Measurements from ENCODE around the gene HOXC6.

Gene HOXC6

DNA sequence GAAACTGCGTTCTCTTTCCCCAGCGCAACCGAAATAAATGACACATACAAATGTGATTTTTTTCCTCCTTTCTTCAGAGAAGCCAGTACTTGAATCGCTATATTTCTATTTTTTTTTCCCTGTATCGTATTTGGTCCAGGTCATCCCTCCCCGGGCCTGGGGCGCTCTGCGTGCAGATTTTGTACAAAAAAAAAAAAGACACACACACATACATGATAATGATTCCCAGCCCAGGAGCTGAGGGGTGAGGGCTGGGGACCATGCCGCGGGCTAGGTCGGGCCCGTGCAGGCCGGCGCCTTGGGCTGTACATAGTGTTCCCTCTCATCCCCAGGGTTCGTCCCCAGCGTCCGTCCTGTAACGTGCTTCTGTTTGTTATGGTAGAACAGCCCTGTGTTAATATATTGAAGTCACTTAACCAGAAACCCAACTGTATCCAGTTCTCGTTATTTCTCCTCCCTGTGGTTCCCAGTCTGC is 25.3 kb upstream of the HOXC6 start:
- no peak for DNase-seq

DNA sequence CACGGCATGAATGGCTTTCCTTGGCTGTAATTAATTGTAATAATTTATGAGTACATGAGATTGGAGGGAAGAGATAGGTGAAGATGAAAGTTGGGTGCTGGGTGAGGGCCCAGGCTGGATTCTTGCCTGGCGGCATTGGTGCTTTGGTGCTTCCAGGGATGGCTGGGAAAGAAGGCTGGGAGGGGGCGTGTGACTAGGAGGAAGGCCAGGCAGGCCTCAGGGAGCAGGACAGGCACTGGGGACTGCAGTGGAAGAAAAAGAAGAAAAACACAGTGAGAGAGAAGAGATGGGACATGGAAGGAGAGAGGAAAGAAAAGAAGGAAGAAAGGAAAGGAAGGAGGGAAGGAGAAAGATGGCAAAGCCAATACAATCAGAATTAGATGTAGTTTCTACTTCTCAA is 24.6 kb upstream of the HOXC6 start:
- no peak for DNase-seq

DNA sequence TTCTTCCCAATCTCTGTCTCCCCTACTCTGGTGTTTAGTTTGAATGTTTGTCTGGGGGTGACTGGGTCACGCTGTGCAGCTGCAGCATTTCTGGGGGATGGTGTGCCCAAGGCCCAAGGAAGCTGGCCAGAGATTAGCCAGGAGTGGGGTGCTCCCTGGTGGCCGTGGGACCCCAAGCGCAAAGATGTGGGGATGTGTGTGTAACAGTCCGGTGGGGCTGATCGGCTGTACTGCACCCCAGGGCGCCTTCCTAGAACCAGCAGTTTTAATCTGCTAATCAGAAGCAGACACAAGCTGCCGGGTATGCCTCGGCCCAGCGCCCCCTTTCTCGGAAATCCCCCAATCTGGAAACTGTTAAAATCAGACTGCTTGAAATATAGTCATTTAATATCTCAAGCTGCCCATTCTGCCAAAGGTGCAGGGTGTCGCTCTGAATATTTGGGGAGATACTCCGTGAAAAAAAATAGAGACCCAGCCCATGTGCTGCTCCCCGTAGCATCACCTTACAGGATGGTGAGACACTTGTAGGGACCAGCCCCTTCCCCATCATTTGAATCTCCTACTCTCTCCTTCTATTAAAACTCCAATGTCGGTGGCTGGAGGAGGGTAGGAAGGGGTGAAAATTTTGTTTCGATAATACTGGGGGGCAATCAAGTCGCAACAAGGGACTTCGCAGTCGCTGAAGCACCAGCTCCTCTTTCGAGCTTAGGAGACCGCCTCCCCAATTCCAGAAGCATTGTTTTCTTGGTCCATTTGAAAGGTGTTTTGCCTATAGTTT is 24.0 kb upstream of the HOXC6 start:
- DNase-seq: no peak

DNA sequence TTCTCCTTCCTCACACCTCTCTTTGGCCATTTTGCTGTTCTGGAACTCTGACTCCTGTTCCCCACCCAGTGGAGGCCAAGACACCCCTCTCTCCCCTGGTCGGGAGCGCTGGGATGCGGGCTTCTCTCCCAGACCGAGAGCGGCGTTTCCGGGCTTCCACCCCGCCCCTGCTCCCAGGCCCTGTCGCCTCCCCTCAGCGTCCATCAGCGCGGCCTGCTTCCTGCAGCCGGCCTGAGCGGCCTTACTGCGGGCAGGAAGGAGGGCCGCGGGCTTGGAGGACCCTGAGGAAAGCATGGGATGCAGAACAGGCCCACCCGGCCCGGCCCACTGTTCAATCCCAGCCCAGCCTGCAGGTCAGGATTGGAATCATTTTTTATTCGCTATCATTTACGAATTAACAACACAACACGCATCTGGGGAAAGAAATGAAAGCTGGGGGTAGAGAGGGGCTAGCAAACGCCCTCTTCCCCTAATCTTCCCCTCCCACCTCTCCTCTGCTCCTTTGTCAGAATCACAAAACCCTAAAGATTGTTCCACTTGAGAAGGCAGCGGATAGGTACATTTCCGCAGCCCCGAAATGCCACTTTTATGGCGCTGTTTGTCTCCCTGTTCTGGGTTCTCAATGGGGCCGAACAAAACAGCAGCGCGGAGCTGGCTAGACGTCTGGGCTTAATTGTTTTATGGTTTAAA is 23.3 kb upstream of the HOXC6 start:
- DNase-seq: no peak

DNA sequence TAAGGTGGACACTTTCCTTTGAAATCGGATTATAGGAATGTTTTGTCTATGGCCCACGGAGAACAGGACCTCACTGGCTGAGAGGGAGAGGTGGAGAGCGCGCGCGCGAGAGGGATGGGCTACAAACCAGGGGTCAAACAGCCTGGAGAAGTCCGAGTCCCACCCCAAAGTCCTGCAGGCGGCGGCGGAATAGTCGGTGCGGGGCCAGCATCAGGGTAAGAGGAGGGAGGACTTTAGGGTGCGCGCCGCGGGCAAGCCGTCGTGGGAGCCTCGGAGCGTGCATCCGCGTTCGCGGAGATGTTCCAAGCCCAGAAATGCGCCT is 22.7 kb upstream of the HOXC6 start:
- DNase-seq: no peak

DNA sequence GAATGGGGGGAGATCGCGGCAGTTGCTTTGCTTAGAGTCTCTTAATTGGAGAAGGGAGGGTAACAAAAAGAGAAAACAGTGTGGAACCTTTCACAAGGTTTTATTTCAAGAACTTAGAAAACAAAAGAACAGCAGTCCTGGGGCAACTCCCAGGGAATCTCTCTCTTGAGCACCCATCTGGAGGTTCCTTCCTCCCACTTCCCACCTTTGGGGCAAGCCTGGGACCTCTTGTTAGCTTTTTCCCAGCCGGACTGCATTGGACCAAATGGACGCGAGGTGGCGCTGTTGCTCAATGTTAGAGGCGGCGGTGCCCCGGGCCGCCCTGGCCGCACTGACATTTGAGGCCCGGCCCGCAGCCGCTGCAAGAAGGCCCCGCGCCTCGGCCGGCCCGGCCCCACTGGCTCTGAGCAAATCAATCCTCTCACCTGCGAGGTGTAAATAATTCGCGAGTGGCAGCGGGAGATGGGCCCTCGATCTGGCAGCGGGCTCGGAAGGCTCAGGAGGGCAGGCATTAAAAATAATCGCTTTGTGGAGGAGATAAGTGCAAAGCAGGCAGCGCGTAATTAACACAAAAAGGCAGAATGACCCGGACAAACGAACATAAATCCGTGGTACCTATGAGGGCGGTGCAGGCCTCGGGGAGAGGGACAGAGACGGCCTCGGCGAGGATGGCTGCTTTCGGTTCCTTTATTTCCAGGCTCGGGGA is 22.2 kb upstream of the HOXC6 start:
- DNase-seq: peak; percentile 83

DNA sequence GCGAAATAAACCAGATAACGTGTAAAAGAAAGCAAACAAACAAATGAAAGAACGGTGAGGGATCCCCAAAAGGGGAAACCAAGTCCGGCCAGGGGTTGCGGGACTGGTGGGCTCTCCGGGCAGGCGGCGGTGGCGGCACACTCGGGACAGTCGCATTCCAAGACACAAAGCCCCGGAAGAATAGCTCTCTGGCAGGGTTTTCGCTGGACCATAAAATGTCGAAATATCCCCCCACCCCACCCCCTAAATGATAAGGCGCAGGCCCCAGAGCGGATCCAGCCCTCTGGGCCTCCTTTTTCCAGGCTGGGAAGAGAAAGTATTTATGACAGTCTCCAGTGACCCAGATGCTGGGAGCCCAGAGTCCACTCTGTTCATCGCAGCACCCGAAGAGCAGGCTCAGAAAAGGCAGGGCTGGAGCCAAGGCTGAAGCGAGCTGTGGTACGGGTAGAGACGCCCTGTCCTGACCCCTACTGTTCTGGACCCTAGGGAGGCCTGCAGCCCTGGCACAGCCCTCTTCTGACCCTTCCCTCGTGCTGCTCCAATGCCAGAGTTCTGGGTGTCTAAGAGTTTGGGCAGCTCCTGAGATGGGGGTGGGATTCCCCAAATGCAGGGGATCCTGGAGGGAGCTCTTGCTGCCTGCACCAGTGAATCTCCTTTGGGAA is 21.6 kb upstream of the HOXC6 start:
- no peak for DNase-seq

DNA sequence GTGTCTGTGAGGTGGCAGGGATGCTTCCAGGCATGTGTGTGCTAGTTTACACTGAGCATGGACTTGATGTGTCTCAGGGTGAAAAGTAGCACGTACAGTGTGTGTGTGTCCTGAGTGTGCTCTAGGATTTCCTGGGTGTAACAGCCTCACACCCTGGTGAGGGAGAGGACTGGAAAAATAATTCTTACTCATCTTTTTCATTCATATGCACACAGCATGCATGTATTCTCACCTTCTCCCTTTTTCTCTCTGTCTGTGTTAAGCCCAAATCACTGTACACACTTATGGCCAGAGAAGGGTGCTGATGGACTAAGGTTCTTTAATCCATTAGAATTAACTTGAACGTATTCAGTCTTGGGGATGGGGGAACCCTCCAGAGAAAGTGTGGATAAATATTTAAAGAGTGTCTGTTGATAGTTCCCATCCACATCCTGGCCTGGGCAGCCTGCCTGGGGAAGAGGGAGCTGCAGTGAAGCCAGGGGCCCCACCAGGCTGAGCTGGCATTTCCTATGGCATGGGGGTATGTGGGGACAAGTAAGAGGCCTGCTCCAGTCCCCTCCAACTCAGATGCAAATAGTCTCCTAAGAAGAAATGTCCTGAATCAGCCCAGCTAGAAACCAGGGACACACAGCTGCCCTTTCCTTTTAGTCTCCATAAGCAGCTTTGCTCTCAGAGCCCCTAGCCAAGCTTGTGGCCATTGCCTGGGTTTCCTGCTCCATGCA is 20.5 kb upstream of the HOXC6 start:
- DNase-seq: no peak

DNA sequence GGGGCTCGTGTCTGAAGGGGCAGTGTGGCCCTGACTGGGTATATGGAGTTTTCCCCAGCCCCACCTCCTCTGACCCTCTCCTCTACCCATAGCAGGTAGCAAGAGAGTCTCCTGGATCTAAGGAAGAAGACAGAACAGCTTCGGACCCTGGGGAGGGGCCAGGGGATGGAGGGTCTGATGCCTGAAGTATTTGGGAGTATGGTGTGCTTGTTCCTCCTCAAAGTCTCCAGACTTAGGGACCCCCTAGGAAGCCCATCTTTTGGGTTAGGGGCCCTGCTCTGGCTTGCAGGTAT is 20.0 kb upstream of the HOXC6 start:
- DNase-seq: no peak

DNA sequence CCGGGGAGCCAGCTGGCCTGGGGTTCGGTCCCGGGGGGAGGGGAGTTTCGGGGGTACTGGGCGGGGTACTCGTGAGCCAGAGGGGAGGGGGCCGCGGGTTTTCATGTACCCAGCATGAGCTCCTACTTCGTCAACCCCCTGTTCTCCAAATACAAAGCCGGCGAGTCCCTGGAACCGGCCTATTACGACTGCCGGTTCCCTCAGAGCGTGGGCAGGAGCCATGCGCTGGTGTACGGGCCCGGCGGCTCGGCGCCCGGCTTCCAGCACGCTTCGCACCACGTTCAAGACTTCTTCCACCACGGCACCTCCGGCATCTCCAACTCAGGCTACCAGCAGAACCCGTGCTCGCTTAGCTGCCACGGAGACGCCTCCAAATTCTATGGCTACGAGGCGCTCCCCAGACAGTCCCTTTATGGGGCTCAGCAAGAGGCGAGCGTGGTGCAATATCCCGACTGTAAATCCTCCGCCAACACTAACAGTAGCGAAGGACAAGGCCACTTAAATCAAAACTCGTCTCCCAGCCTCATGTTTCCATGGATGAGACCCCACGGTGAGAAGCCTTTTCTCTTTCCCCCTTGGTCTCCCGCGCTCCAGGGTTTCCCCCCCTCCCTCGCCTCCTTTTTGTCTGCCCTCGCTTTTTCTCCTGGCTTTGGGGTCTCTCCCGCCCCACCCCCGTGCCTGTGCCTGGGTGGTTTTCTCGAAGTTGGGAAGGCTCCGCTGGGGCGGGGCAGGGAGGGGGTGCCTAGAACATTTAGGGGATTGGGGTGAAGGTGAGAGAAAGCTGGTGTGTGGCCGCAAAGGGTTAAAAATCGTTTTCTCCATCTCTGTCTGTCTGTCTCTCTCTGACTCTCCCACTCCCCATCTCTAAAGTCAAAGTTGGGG is 18.8 kb upstream of the HOXC6 start:
- DNase-seq: no peak

DNA sequence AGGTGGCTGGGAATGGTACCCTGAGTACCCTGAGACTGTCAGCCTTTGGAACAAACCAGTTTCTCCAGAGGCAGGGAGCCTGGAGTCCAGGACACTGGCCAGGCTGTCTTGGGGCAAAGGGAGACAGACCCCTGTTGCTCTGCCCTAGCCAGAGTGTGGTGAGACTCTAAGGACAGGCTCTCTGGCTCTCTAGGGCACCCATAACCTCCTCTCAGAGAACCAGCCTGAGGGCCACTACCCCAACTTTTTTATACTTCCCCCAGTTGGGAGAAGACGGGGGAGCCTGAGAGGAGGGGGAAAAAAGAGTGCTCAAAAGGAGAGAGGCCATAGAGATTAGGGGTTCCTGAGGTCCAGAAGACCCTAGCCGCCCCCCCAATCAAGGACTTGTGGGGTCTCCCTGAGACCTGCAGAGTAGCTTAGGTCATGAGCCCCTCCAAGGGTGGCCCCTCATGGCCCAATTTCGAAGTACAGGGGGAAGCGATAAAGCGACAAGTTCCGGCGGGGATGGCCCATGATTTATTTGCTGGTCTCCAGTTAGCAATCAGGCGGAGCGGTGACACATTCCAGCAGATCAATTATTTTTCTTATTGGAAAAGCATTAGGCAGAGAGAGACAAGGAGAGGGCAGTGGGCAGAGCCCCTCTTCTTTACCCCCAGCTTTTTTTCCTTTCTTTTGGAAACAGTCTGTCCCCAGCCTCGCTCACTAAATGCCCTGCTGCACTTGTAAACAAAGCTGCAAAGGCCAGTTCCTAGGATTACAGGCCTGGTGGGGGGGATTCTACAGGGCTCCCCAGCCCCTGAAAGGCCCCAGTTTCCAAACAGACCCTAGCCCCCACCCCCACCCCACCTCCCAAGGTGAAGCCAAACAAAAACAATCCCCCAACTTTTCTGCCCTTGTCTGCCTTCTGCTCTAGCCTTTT is 17.9 kb upstream of the HOXC6 start:
- DNase-seq: no peak

DNA sequence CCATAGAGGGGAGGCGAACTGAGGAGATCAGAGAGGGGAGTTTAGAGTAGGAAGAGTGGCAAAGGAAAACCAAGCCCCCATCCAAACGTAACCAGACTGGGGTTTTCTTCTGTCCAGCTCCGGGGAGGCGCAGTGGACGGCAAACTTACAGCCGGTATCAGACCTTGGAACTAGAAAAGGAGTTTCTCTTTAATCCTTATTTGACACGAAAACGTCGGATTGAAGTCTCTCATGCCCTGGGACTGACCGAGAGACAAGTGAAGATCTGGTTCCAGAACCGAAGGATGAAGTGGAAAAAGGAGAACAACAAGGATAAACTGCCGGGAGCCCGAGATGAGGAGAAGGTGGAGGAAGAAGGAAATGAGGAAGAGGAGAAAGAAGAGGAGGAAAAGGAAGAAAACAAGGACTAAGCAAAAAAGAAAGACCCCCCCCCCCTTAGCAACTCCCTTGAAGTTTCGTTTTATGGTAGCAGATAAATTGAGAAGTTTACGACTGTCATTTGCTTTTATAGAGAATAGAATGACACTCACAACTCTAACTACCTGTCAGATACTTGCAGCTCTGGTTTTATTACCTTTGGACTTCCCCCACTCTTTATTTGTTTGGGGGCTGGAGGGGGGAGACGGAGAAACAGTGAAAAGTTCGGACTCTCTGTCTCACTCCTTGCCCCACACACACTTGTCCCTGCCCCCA is 17.1 kb upstream of the HOXC6 start:
- DNase-seq: no peak

DNA sequence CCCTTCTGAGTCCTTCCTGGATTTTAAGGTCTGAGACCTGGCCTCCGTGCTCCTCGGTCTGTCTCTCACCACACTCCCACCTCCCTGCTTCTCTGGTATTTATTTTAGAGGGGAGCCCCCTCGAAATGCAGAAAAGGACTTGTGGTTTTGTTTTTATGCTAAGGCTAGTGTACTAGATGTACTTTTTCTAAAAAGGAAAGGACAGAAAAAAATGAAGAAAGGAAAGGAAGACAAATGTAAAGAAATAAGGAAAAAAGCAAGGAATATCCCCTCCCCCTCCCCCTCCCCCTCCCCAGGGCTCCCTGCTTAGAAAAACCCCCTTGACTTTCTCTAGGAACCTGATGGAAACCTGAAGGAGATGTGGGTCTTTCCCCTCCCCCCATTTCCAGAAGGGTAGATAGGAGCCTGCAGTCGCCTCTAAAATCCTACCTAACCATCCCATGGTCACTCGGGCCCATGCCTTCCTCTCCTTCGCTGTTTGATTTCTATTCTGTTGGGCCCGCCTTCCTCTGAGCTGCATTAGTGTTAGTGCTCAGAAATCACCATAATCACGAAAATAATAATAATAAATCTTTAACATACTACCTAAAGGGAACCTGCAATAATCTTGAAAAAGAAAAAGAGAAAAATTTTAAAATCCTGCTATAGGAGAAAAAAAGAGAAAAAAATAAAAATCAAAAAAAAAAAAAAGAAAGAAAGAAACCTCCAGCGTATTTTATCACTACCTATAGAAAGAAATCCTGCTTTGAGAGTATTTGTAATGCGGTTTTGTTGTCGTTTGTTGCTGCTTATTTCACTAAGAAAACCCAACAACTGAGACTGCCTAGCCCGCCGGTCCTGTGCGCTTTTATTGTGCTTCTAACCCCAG is 16.3 kb upstream of the HOXC6 start:
- DNase-seq: no peak

DNA sequence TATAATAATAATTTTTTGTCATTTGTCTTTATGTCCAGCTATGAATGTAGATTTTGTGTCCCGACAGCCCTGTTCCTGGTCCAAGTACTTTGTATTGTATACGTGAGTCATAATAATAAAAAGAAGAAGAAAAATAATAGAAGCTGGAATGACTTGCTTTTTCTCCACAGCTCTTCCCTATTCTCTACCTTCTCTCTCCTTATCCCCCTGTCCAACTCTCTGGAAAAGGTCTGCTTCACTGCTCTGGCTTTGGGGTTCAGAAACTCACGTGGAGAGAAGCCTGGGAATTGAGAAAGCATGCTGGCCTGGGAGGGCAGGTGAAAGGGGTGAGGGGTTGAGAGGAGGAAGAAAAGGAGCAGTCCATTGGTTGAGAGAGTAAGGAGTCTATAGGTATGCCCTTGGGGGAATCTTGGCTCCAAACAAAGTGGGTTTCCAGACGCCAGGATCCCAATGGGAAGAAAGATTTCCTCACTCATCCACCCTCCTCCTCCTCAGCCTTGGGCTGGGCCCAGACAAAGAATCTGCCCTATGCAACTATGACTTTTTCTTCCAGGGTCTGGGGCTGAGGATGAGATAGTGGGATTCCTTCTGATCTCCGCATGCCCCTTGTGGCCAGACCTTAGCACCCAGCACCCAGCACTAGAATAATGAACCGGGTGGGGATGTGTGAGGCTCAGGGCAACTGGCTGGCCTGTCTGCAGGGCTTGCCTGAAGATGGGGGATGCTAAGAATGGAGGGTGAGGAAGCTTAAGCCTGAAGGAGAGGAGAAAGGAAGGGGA is 15.4 kb upstream of the HOXC6 start:
- no peak for DNase-seq

DNA sequence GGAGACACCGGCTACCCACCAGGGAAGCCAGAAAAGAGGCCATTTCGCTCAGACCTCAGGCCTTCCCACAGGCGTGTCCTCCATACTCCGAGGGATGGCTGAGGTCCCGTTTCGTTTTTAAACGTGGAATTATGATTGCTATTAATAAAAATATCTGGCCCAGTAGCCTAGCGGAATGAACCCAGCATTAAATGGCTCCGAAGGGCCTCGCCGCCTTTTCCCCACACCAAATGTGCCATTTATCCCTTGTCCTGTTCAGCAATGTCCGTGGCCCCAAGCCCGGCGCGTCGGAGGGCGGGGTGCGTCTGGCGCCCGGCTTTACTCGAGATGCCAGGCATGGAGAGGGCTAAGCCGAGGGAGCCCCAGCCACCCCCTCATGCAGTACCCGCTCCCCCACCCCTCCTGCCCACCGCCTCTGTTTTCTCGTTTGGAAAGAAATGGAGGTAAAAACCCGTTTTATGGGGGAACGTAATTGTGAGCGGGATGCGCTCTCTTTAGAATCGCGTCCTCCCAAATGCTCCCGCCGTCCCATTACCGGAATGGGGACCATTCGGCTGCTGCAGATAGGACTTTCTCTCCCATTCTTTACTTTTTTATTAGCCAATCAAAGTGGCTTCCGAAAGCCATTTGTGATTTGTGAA is 13.7 kb upstream of the HOXC6 start:
- DNase-seq: no peak

DNA sequence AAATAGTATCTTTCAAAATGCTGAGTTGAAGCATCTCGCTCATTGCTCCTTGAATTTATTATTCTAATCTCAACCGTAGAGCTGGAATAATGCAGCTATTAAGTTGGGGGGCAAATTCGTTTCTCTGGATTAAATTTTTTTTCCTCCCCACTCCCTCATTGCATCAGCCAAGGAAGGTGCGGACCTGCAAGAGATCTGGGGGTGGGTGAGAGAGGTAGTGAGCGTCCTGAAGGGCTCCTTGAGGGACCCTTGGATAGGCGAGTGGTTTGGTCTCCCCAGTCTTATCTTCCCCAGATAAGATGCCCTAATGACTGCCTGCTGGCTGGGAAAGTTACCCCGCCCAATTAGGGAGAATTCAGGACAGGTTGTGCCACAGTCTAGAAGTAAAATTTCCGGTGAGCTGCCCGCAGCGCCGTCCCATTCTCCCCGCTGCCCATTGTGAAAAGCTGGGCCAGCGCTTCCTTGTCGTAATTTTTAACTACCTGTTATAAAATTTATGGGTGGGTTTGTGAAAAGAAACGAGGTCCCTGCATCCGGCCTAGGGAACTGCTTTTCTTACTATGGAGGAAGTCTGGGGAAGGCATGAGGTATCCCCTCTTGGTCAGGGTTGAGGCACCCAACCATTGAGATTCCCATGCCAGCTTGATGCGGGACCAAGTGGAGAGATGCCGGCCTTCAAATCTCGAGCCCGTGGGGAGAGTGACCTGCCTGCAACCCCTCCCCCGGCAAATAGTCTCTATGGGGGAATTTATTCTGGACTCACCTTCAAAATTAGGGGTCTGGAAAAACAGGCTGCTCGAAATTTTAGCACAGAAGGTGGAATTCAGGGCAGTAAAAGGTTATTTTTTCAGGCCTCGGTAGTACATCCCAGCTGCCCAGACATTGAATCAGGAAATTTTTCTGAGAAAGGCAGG is 13.0 kb upstream of the HOXC6 start:
- DNase-seq: no peak

DNA sequence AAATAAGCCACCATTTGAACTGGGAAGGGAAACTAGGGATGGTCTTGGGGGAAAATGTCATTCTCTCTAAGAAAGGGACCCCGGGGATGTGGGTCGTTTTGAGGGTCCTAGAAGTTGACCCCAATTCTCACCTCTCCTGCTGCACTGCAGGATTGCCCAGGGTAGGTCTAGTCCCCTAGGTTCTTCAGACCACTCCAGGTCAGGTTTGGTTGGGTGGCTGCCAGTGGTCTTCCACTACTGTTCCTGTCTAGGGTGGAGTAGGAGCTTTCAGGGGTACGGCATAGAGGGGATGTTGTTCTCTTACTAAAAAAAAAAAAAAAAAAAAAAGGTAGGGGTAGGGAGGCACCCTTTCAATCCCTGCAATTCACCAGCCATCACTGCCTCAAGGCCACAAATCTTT is 12.2 kb upstream of the HOXC6 start:
- no peak for DNase-seq
